ENCODE data around the gene THBS1. TPM values are rescaled to one million over a fixed set of nuclear protein-coding genes. Genes with fewer than 3 reads are reported as not detected.

Gene THBS1
- total RNA-seq, 2 donors from 2014 or later, result 13.9 to 16.5 TPM

DNA sequence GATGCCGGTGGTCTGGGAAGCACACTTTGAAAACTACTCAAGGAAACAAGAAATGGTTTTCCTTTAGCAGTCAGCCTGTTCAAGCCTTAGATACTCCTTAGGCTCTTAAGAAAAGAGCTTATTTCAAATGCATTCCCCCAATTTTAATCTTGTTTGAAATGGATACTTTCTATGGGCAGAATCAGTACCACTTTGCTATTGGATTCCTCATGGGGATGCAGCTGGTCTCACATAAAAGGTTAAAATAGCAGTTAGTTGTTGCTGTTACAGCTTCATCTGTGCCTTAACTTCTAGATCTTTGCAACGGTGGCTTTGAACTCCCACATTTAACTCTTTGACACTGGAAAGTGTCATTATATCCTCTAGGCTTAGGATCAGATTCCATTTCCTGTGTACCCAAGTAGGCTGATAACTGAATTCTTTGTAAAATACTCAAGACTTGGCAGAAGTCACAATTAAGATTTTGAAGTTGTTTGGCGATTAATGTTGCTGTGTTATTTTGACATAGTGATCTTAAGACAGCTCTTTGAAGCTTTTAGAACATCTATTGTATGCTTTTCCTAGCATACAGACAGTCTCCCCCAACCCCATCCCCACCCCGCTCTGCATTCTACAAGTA is 2.2 kb downstream of the THBS1 start:
- 62 to 86% methylated on average over 2 to 4 of the region's 4 CpGs for WGBS, 2 experiments (ENCODE audit: insufficient coverage in 1 of 2, insufficient read length in 1 of 2)
- Histone ChIP-seq H3K4me3 (ENCODE audit: low read length) (peak overlapping the region; percentile 47), H3K27ac (ENCODE audit: low read depth, low read length) (no peak overlapping the region), H3K4me1 (ENCODE audit: control insufficient read depth, insufficient read depth, low read length) (peaks cover 3% of the 10 kb centered on the region), H3K9ac (ENCODE audit: extremely low read depth, low read length, poor library complexity, severe bottlenecking) (no peak overlapping the region), H3K27me3 (ENCODE audit: control insufficient read depth, insufficient read depth, low read length, poor library complexity, severe bottlenecking) (no peaks in the 10 kb centered on the region), H3K9me3 (ENCODE audit: control insufficient read depth, low read length) (no peaks in the 10 kb centered on the region), H3K36me3 (ENCODE audit: control insufficient read depth, insufficient read depth, low read length) (peaks cover 51% of the 10 kb centered on the region)
- peaks cover 14% of the 10 kb centered on the region for H3K36me3 Mint-ChIP-seq (ENCODE audit: low read depth)
- no peak overlapping the region for H3K27ac Mint-ChIP-seq
- no peaks in the 10 kb centered on the region for H3K9me3 Mint-ChIP-seq
- H3K4me1 Mint-ChIP-seq, result peaks cover 21% of the 10 kb centered on the region
- TF ChIP-seq, protein P1, sequence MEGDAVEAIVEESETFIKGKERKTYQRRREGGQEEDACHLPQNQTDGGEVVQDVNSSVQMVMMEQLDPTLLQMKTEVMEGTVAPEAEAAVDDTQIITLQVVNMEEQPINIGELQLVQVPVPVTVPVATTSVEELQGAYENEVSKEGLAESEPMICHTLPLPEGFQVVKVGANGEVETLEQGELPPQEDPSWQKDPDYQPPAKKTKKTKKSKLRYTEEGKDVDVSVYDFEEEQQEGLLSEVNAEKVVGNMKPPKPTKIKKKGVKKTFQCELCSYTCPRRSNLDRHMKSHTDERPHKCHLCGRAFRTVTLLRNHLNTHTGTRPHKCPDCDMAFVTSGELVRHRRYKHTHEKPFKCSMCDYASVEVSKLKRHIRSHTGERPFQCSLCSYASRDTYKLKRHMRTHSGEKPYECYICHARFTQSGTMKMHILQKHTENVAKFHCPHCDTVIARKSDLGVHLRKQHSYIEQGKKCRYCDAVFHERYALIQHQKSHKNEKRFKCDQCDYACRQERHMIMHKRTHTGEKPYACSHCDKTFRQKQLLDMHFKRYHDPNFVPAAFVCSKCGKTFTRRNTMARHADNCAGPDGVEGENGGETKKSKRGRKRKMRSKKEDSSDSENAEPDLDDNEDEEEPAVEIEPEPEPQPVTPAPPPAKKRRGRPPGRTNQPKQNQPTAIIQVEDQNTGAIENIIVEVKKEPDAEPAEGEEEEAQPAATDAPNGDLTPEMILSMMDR (conservative IDR thresholded peaks at IDR 0.05), result no peak
- peaks cover 21% of the 10 kb centered on the region for H3K27me3 Mint-ChIP-seq (ENCODE audit: insufficient read depth)
- H3K4me3 Mint-ChIP-seq, result no peak overlapping the region
- no peak for DNase-seq

DNA sequence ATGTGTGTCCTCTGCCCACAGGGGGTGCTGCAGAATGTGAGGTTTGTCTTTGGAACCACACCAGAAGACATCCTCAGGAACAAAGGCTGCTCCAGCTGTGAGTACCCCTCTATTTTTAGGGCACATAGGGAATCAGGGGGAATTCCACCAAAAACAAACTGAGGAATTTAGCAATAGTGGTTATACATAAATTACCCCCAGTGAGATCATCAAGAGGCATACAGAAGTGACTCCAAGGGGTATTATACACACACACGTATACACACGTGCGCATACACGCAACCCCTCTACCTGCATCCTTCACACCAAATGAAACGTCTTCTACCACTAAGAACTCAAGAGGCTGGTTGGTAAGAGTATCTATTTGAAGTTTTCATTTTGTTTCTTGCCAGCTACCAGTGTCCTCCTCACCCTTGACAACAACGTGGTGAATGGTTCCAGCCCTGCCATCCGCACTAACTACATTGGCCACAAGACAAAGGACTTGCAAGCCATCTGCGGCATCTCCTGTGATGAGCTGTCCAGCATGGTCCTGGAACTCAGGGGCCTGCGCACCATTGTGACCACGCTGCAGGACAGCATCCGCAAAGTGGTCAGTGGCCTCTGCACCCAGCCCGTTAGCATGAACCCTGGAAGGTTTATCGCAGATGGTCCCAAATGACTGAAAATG is 2.9 kb downstream of the THBS1 start:
- Histone ChIP-seq H3K9ac (ENCODE audit: extremely low read depth, low read length, poor library complexity, severe bottlenecking) (no peak overlapping the region), H3K4me3 (ENCODE audit: low read length) (no peak overlapping the region), H3K27me3 (ENCODE audit: control insufficient read depth, insufficient read depth, low read length, poor library complexity, severe bottlenecking) (no peaks in the 10 kb centered on the region), H3K36me3 (ENCODE audit: control insufficient read depth, insufficient read depth, low read length) (peaks cover 58% of the 10 kb centered on the region), H3K9me3 (ENCODE audit: control insufficient read depth, low read length) (no peaks in the 10 kb centered on the region), H3K4me1 (ENCODE audit: control insufficient read depth, insufficient read depth, low read length) (peaks cover 3% of the 10 kb centered on the region), H3K27ac (ENCODE audit: low read depth, low read length) (no peak overlapping the region)
- DNase-seq, result peak; percentile 81
- TF ChIP-seq, protein P1 (conservative IDR thresholded peaks at IDR 0.05), result peak; percentile 66
- peaks cover 18% of the 10 kb centered on the region for H3K4me1 Mint-ChIP-seq
- H3K27ac Mint-ChIP-seq, result no peak overlapping the region
- 90 to 97% methylated on average over 8 to 12 of the region's 13 CpGs for WGBS, 2 experiments (ENCODE audit: insufficient coverage in 1 of 2, insufficient read length in 1 of 2)
- peaks cover 14% of the 10 kb centered on the region for H3K36me3 Mint-ChIP-seq (ENCODE audit: low read depth)
- H3K4me3 Mint-ChIP-seq, result no peak overlapping the region
- no peaks in the 10 kb centered on the region for H3K9me3 Mint-ChIP-seq
- peaks cover 15% of the 10 kb centered on the region for H3K27me3 Mint-ChIP-seq (ENCODE audit: insufficient read depth)

DNA sequence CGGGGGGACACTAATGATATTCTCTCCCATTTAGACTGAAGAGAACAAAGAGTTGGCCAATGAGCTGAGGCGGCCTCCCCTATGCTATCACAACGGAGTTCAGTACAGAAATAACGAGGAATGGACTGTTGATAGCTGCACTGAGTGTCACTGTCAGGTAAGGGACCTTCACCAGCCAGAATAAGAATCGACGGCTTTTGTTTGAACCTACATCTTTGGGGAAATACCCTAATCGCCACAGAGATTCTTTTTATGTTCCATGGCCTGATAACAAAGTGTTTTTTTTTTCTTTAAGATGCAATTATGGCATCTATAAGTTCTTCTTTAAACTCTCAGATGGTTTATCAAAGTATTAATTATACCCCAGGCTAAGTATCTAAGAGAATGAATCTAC is 3.4 kb downstream of the THBS1 start:
- Histone ChIP-seq H3K4me1 (ENCODE audit: control insufficient read depth, insufficient read depth, low read length) (peaks cover 3% of the 10 kb centered on the region), H3K36me3 (ENCODE audit: control insufficient read depth, insufficient read depth, low read length) (peaks cover 63% of the 10 kb centered on the region), H3K27me3 (ENCODE audit: control insufficient read depth, insufficient read depth, low read length, poor library complexity, severe bottlenecking) (no peaks in the 10 kb centered on the region), H3K4me3 (ENCODE audit: low read length) (no peak overlapping the region), H3K9ac (ENCODE audit: extremely low read depth, low read length, poor library complexity, severe bottlenecking) (no peak overlapping the region), H3K9me3 (ENCODE audit: control insufficient read depth, low read length) (no peaks in the 10 kb centered on the region), H3K27ac (ENCODE audit: low read depth, low read length) (no peak overlapping the region)
- TF ChIP-seq, protein P1 (conservative IDR thresholded peaks at IDR 0.05), result no peak
- Mint-ChIP-seq H3K4me1 (peaks cover 13% of the 10 kb centered on the region), H3K36me3 (ENCODE audit: low read depth) (peaks cover 19% of the 10 kb centered on the region), H3K4me3 (no peak overlapping the region), H3K9me3 (no peaks in the 10 kb centered on the region), H3K27ac (no peak overlapping the region), H3K27me3 (ENCODE audit: insufficient read depth) (peaks cover 10% of the 10 kb centered on the region)
- 94 to 97% methylated on average over 6 to 7 of the region's 7 CpGs for WGBS, 2 experiments (ENCODE audit: insufficient coverage in 1 of 2, insufficient read length in 1 of 2)
- no peak for DNase-seq
